Lower leg skin (tissue), 3 donors: Measurements from ENCODE around the gene ATP5IF1.

Experiments used
- POLR2A ChIP-seq, 2 donors: fragments of 450-650 bp; IDR thresholded peaks; one replicate each; pipeline ENCODE4 v1.6.1; 2016 to 2017; ENCODE audit warnings: antibody characterized with exemption in 2 of 2, mild to moderate bottlenecking in 1 of 2, moderate library complexity in 1 of 2
- TF ChIP-seq, protein P1 (sequence below), 3 donors: fragments of 450-650 bp; IDR thresholded peaks; one replicate each; pipeline ENCODE4 v1.5.1; 2016; ENCODE audit warnings: antibody characterized with exemption in 3 of 3, mild to moderate bottlenecking in 3 of 3, moderate library complexity in 2 of 3

DNA sequence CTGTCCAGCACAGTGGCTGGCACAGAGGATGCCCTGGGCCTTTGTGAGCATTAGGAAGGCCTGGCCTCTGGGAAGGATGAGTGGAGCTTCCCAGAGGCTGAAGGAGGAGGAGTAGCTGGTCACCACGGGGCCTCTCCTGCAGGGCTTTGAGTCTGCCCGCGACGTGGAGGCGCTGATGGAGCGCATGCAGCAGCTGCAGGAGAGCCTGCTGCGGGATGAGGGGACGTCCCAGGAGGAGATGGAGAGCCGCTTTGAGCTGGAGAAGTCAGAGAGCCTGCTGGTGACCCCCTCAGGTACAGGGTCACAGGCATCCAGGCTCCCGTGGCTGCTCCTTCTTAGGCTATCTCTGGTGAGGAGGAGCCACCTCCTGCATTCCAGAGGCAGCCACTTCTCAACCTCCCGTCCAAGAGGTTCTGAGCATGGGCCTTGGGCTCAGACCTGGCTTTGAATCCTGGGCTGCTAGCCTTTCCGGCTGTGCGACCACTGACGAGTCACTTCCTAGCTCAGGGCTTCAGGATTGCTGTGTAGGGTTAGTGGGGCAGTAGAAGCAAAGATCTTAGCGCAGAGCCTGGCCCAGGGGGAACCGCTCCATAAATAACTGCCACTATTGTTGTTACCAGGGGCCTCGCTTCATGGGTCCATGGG, 37.4 kb downstream of the ATP5IF1 start:
- TF ChIP-seq POLR2A (IDR thresholded peaks at IDR 0.05): no peak
- TF ChIP-seq, protein P1, sequence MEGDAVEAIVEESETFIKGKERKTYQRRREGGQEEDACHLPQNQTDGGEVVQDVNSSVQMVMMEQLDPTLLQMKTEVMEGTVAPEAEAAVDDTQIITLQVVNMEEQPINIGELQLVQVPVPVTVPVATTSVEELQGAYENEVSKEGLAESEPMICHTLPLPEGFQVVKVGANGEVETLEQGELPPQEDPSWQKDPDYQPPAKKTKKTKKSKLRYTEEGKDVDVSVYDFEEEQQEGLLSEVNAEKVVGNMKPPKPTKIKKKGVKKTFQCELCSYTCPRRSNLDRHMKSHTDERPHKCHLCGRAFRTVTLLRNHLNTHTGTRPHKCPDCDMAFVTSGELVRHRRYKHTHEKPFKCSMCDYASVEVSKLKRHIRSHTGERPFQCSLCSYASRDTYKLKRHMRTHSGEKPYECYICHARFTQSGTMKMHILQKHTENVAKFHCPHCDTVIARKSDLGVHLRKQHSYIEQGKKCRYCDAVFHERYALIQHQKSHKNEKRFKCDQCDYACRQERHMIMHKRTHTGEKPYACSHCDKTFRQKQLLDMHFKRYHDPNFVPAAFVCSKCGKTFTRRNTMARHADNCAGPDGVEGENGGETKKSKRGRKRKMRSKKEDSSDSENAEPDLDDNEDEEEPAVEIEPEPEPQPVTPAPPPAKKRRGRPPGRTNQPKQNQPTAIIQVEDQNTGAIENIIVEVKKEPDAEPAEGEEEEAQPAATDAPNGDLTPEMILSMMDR (IDR thresholded peaks at IDR 0.05): no peak
